Iris pigment epithelial cell (primary cell): Measurements from ENCODE around the gene IGF1.

ENCODE experiments used
- DNase-seq: peaks from one replicate; pipeline ENCODE4 v3.0.0-alpha.2; 2011; ENCODE audit warnings: low read depth

IGF1 gene

GRCh38 chr12:102426599-102427542 lies 53.5 kb downstream of the IGF1 start:
- DNase-seq: no peak

GRCh38 chr12:102425109-102426039 lies 55.0 kb downstream of the IGF1 start:
- no peak for DNase-seq

GRCh38 chr12:102423462-102423861 lies 56.9 kb downstream of the IGF1 start:
- no peak for DNase-seq

GRCh38 chr12:102421802-102422583 lies 58.4 kb downstream of the IGF1 start:
- no peak for DNase-seq

- DNase-seq: no peak
Measured at GRCh38 chr12:102419094-102419764, 61.1 kb downstream of the IGF1 start.

GRCh38 chr12:102417055-102417454 lies 63.3 kb downstream of the IGF1 start:
- DNase-seq: no peak

- DNase-seq: no peak
Measured at GRCh38 chr12:102415515-102415914, 64.8 kb downstream of the IGF1 start.

- DNase-seq: no peak
Measured at GRCh38 chr12:102413396-102413795, 67.0 kb downstream of the IGF1 start.

GRCh38 chr12:102410511-102410910 lies 69.9 kb downstream of the IGF1 start:
- no peak for DNase-seq

- DNase-seq: no peak
Measured at GRCh38 chr12:102408487-102409297, 71.7 kb downstream of the IGF1 start.

GRCh38 chr12:102407776-102408486 lies 72.4 kb downstream of the IGF1 start:
- no peak for DNase-seq

GRCh38 chr12:102406033-102406584 lies 74.3 kb downstream of the IGF1 start:
- DNase-seq: no peak

GRCh38 chr12:102401087-102401486 lies 79.3 kb downstream of the IGF1 start:
- DNase-seq: no peak

GRCh38 chr12:102399653-102400052 lies 80.7 kb downstream of the IGF1 start:
- no peak for DNase-seq

GRCh38 chr12:102396276-102396675 lies 84.1 kb downstream of the IGF1 start:
- no peak for DNase-seq

GRCh38 chr12:102394200-102394599 lies 86.2 kb downstream of the IGF1 start:
- DNase-seq: no peak

GRCh38 chr12:102390068-102390467 lies 90.3 kb downstream of the IGF1 start:
- DNase-seq: no peak

GRCh38 chr12:102388469-102388868 lies 91.9 kb downstream of the IGF1 start:
- no peak for DNase-seq

GRCh38 chr12:102385343-102385742 lies 95.0 kb downstream of the IGF1 start:
- DNase-seq: no peak
